22Rv1 (cell line): ENCODE results near the gene KCNQ2.

Experiments
- ZFX ChIP-seq: fragments of 450-650 bp; IDR thresholded peaks from 2 replicates; pipeline ENCODE4 v1.6.1; 2017; ENCODE audit warnings: antibody characterized with exemption, borderline replicate concordance
- TF ChIP-seq, protein P1 (sequence below): fragments of 450-650 bp; IDR thresholded peaks from 2 replicates; pipeline ENCODE4 v1.5.1; 2017; ENCODE audit warnings: mild to moderate bottlenecking

DNA sequence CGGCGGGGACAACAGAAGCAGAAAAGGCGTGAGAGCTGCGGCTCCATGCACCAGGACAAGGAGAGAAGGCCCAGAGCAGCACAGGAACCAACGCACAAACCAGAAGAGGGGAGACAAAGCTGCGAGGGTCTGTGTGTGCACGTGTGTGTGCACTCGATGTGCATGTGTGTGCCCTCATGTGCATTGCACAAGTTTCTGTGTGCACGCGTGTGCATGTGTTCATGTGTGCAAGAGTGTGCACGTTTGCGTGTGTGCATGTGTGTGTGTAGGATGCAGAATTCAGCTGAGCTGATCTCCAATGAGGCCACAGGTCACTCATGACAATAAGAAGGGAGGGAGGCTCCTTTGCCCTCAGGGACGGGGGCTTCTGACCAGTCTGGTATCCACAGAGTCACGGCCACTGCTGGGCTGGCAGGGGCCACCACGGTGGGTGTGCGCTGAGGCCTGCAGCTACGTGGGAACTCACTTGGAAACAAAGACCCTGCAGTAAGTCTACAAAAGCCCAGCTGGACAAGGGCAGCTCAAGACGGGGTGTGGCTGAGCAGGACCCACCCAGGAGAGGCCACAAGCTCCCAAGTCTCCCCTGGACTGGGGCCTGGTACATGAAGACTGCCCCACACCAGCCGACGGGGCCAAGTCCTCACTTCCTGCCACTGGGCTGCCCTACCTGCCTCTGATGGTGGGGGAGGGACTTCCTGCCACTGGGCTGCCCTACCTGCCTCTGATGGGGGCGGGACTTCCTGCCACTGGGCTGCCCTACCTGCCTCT is 63.2 kb downstream of the KCNQ2 start:
- TF ChIP-seq, protein P1, sequence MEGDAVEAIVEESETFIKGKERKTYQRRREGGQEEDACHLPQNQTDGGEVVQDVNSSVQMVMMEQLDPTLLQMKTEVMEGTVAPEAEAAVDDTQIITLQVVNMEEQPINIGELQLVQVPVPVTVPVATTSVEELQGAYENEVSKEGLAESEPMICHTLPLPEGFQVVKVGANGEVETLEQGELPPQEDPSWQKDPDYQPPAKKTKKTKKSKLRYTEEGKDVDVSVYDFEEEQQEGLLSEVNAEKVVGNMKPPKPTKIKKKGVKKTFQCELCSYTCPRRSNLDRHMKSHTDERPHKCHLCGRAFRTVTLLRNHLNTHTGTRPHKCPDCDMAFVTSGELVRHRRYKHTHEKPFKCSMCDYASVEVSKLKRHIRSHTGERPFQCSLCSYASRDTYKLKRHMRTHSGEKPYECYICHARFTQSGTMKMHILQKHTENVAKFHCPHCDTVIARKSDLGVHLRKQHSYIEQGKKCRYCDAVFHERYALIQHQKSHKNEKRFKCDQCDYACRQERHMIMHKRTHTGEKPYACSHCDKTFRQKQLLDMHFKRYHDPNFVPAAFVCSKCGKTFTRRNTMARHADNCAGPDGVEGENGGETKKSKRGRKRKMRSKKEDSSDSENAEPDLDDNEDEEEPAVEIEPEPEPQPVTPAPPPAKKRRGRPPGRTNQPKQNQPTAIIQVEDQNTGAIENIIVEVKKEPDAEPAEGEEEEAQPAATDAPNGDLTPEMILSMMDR = no peak
- no peak for TF ChIP-seq ZFX
